ENCODE data around the gene GINS1.

- TF ChIP-seq, protein P1, sequence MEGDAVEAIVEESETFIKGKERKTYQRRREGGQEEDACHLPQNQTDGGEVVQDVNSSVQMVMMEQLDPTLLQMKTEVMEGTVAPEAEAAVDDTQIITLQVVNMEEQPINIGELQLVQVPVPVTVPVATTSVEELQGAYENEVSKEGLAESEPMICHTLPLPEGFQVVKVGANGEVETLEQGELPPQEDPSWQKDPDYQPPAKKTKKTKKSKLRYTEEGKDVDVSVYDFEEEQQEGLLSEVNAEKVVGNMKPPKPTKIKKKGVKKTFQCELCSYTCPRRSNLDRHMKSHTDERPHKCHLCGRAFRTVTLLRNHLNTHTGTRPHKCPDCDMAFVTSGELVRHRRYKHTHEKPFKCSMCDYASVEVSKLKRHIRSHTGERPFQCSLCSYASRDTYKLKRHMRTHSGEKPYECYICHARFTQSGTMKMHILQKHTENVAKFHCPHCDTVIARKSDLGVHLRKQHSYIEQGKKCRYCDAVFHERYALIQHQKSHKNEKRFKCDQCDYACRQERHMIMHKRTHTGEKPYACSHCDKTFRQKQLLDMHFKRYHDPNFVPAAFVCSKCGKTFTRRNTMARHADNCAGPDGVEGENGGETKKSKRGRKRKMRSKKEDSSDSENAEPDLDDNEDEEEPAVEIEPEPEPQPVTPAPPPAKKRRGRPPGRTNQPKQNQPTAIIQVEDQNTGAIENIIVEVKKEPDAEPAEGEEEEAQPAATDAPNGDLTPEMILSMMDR (IDR thresholded peaks at IDR 0.05): no peak
- TF ChIP-seq EP300 (IDR thresholded peaks at IDR 0.05) (no peak), POLR2AphosphoS5 (IDR thresholded peaks at IDR 0.05) (no peak), POLR2A (IDR thresholded peaks at IDR 0.05) (no peak)
Measured at GRCh38 chr20:25495189-25495824, 87.8 kb downstream of the GINS1 start.
